HG03439 (cell line): ENCODE data around the gene DNAJA2.

ENCODE experiments used
- ATAC-seq: cut with Tn5 transposase; IDR thresholded peaks from one replicate; pipeline ENCODE4 v1.9.1; 2021; ENCODE audit warnings: mild to moderate bottlenecking, moderate library complexity; ENCODE audit not compliant: unreplicated experiment

The DNAJA2 gene

DNA sequence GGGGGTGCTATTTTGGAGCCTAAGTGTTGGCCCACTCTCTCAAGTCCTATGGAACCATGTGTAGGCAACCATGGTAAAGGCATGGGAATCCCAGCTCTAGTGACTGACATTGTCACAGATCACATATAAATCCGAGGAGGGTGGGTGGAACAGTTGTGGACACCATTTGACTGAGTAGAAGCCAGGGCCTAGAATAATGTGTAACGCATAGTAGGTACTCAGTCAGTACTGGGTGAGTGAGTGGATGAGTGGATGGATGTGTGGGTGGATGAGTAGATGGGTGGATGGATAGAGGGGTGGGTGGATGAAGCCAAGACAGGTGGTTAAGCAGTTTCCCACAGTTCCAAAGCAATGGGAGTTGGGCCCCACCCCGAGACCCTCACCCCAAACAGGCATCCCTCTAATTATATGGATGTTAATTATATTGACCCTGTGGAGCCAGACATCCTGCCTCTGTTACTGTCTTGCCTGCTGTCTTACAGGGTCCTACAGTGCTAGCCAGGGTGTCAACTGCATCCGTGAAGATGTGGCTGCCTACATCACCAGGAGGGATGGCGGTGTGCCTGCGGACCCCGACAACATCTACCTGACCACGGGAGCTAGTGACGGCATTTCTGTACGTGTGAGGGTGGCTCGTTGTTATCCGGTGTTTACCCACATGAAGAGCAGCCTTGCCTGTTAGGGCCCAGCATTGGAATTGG lies 67.0 kb downstream of the DNAJA2 start:
- no peak for ATAC-seq
